ENCODE measurements around the gene LAMB3.

The LAMB3 gene

GRCh38 chr1:209618291-209618690, 33.9 kb downstream of the LAMB3 start:
- DNase-seq (ENCODE audit: low read depth, low spot score): no peak

- DNase-seq (ENCODE audit: low read depth, low spot score): no peak
Observed at GRCh38 chr1:209617755-209618154, 34.5 kb downstream of the LAMB3 start.

- DNase-seq (ENCODE audit: low read depth, low spot score): no peak
Observed at GRCh38 chr1:209617047-209617673, 35.1 kb downstream of the LAMB3 start.

- no peak for DNase-seq (ENCODE audit: low read depth, low spot score)
Observed at GRCh38 chr1:209616366-209617046, 35.7 kb downstream of the LAMB3 start.

GRCh38 chr1:209614906-209615305, 37.3 kb downstream of the LAMB3 start:
- no peak for DNase-seq (ENCODE audit: low read depth, low spot score)

- no peak for DNase-seq (ENCODE audit: low read depth, low spot score)
Observed at GRCh38 chr1:209614151-209614420, 38.1 kb downstream of the LAMB3 start.

- DNase-seq (ENCODE audit: low read depth, low spot score): no peak
Observed at GRCh38 chr1:209613400-209614150, 38.6 kb downstream of the LAMB3 start.

GRCh38 chr1:209612646-209613399, 39.4 kb downstream of the LAMB3 start:
- no peak for DNase-seq (ENCODE audit: low read depth, low spot score)

GRCh38 chr1:209611771-209612570, 40.3 kb downstream of the LAMB3 start:
- no peak for DNase-seq (ENCODE audit: low read depth, low spot score)

GRCh38 chr1:209610631-209610905, 41.7 kb downstream of the LAMB3 start:
- DNase-seq (ENCODE audit: low read depth, low spot score): no peak

- DNase-seq (ENCODE audit: low read depth, low spot score): no peak
Observed at GRCh38 chr1:209609791-209610630, 42.2 kb downstream of the LAMB3 start.

- no peak for DNase-seq (ENCODE audit: low read depth, low spot score)
Observed at GRCh38 chr1:209609041-209609790, 43.0 kb downstream of the LAMB3 start.

GRCh38 chr1:209607795-209608178, 44.4 kb downstream of the LAMB3 start:
- no peak for DNase-seq (ENCODE audit: low read depth, low spot score)

- DNase-seq (ENCODE audit: low read depth, low spot score): peak; percentile 24
Observed at GRCh38 chr1:209607102-209607794, 45.0 kb downstream of the LAMB3 start.

GRCh38 chr1:209603877-209604276, 48.3 kb downstream of the LAMB3 start:
- DNase-seq (ENCODE audit: low read depth, low spot score): no peak

GRCh38 chr1:209601809-209602657, 50.2 kb downstream of the LAMB3 start:
- DNase-seq (ENCODE audit: low read depth, low spot score): peak; percentile 71

- no peak for DNase-seq (ENCODE audit: low read depth, low spot score)
Observed at GRCh38 chr1:209600541-209600940, 51.7 kb downstream of the LAMB3 start.

GRCh38 chr1:209598227-209598626, 54.0 kb downstream of the LAMB3 start:
- no peak for DNase-seq (ENCODE audit: low read depth, low spot score)

- no peak for DNase-seq (ENCODE audit: low read depth, low spot score)
Observed at GRCh38 chr1:209597499-209597898, 54.7 kb downstream of the LAMB3 start.

All from astrocyte of the hippocampus (primary cell).